K562 (cell line): ENCODE results near the gene LRRC8E. TPM values are rescaled to one million over a fixed set of nuclear protein-coding genes. Genes with fewer than 3 reads are reported as not detected.
"Not testable (repeated sequence)": the region's sequence is repeated elsewhere in the genome, so short reads cannot be mapped to it uniquely, and the experiment has no call there.

Experiments used
- ATAC-seq: fragments of 200-7000 bp; cut with Tn5 transposase; 3 replicates; pipeline ENCODE4 v1.9.1; 2020; ENCODE audit warnings: moderate library complexity
- BruUV-seq: library from RNA; stranded (reverse); fragments of 400-500 nt; replicated peaks from 2 replicates; lab custom pipeline; 2021; lab: Mats Ljungman, UMichigan
- CTCF ChIA-PET: fragments of 300-600 bp; formaldehyde crosslinking; extraction: SDS; loops from one replicate; lab custom pipeline; 2021; ENCODE audit warnings: low intra/inter-chr PET ratio; lab: Yijun Ruan, JAX
- POLR2A ChIA-PET: fragments of 300-600, 350-650 bp; sonication (Branson Sonifier 250); formaldehyde crosslinking; extraction: SDS; loops from one replicate; lab custom pipeline; 2021; ENCODE audit warnings: antibody characterized with exemption, inconsistent platforms; lab: Yijun Ruan, JAX
- DNase-seq, 4 experiments: peaks; one replicate each; pipeline versions ENCODE4 v3.0.0 to v3.0.0-alpha.2; 2011 to 2018; ENCODE audit warnings: low spot score in 3 of 4, mixed read lengths in 3 of 4; ENCODE audit errors: extremely low read depth in 1 of 4
- FAIRE-seq: peaks from 2 replicates; lab custom pipeline; 2011; peaks lifted over from hg19 to GRCh38; lab: Jason Lieb, UNC
- H2AFZ ChIP-seq: 2 replicates; pipeline ENCODE4 v1.6.0; 2011; ENCODE audit warnings: low read depth, low read length, control low read depth, inconsistent platforms
- H3K27ac ChIP-seq: fragments of 200-600 bp; 3 replicates; pipeline ENCODE4 v1.8.0; 2011; ENCODE audit warnings: low read depth, mild to moderate bottlenecking, control low read depth, inconsistent platforms, low read length, moderate library complexity, mixed read lengths; ENCODE audit errors: extremely low read depth
- H3K27me3 ChIP-seq, 2 experiments: fragments of 300-600 bp in 1 of 2; 2 replicates in 1 of 2; 3 replicates in 1 of 2; pipeline versions ENCODE4 v1.6.0 to v1.8.0; 2011; ENCODE audit warnings: inconsistent platforms in 2 of 2, low read length in 2 of 2, mild to moderate bottlenecking in 1 of 2, mixed read lengths in 1 of 2, moderate library complexity in 1 of 2; ENCODE audit not compliant: control insufficient read depth in 2 of 2, insufficient read depth in 2 of 2
- H3K36me3 ChIP-seq: fragments of 300-600 bp; 3 replicates; pipeline ENCODE4 v1.8.0; 2011; ENCODE audit warnings: mild to moderate bottlenecking, low read length, inconsistent platforms; ENCODE audit not compliant: control insufficient read depth, insufficient read depth
- H3K4me1 ChIP-seq, 2 experiments: fragments of 200-600 bp in 1 of 2; replicated peaks in 1 of 2; 2 replicates in 1 of 2; 3 replicates in 1 of 2; pipeline versions ENCODE4 v1.5.1 to v1.8.0; 2011; ENCODE audit warnings: inconsistent platforms in 2 of 2, low read length in 2 of 2, mild to moderate bottlenecking in 1 of 2, mixed read lengths in 1 of 2, moderate library complexity in 1 of 2; ENCODE audit not compliant: control insufficient read depth in 2 of 2, insufficient read depth in 2 of 2
- H3K4me2 ChIP-seq: 2 replicates; pipeline ENCODE4 v1.6.1; 2011; ENCODE audit warnings: low read length, control low read depth, inconsistent platforms, mixed read lengths; ENCODE audit not compliant: insufficient read depth
- H3K4me3 ChIP-seq: fragments of 200-600 bp; sonication (generic), shearing (Covaris generic); 2 replicates; pipeline ENCODE4 v1.5.1; 2016; ENCODE audit warnings: control low read depth, inconsistent platforms
- H3K79me2 ChIP-seq: fragments of 200-600 bp; 3 replicates; pipeline ENCODE4 v1.8.0; 2011; ENCODE audit warnings: low read length, inconsistent platforms; ENCODE audit not compliant: control insufficient read depth, insufficient read depth
- H3K9ac ChIP-seq, 2 experiments: 2 replicates each; pipeline versions ENCODE4 v1.6.0 to v1.6.1; 2011; ENCODE audit warnings: low read depth in 2 of 2, low read length in 2 of 2, control low read depth in 1 of 2, inconsistent platforms in 1 of 2, mild to moderate bottlenecking in 1 of 2, mixed read lengths in 1 of 2; ENCODE audit not compliant: insufficient read depth in 1 of 2
- H3K9me1 ChIP-seq: one replicate; pipeline ENCODE4 v1.6.0; 2011; ENCODE audit warnings: inconsistent platforms, mild to moderate bottlenecking, low read length, moderate library complexity; ENCODE audit not compliant: control insufficient read depth, insufficient read depth
- H3K9me3 ChIP-seq: replicated peaks from 2 replicates; pipeline ENCODE4 v1.5.1; 2011; ENCODE audit warnings: low read depth, low read length, inconsistent platforms; ENCODE audit not compliant: control insufficient read depth, insufficient read depth
- H4K20me1 ChIP-seq: replicated peaks from 2 replicates; pipeline ENCODE4 v1.6.1; 2011; ENCODE audit warnings: low read length, inconsistent platforms, mixed read lengths; ENCODE audit not compliant: control insufficient read depth, insufficient read depth
- ARID1B ChIP-seq: fragments of 450-650 bp; IDR thresholded peaks from 2 replicates; pipeline ENCODE4 v1.6.1; 2016; ENCODE audit warnings: antibody characterized with exemption, mild to moderate bottlenecking, inconsistent platforms
- ATF3 ChIP-seq, 2 experiments: fragments of 450-650 bp in 1 of 2; sonication (generic) in 1 of 2; formaldehyde crosslinking in 1 of 2; IDR thresholded peaks in 1 of 2; conservative IDR thresholded peaks in 1 of 2; 2 replicates each; pipeline versions ENCODE4 v1.6.1 to v1.8.1; 2016 to 2023; ENCODE audit warnings: mild to moderate bottlenecking in 2 of 2, moderate library complexity in 2 of 2, inconsistent platforms in 1 of 2, missing genetic modification reagents in 1 of 2
- FOSL1 ChIP-seq: fragments of 200-800 bp; sonication (Bioruptor generic); conservative IDR thresholded peaks from 2 replicates; pipeline ENCODE4 v1.6.1; 2016; ENCODE audit warnings: missing genetic modification characterization, missing compliant biosample characterization
- JUN ChIP-seq, 2 experiments: sonication (generic) in 1 of 2; formaldehyde crosslinking in 1 of 2; IDR thresholded peaks; 2 replicates each; pipeline versions ENCODE4 v1.6.1 to v1.8.0; 2012 to 2022; ENCODE audit warnings: borderline replicate concordance in 2 of 2, mild to moderate bottlenecking in 2 of 2, improper control_type of control experiment in 1 of 2, low read depth in 1 of 2, low read length in 1 of 2, missing genetic modification reagents in 1 of 2
- JUND ChIP-seq, 2 experiments: IDR thresholded peaks; 2 replicates in 1 of 2; 3 replicates in 1 of 2; pipeline ENCODE4 v1.6.1; 2011; ENCODE audit warnings: borderline replicate concordance in 2 of 2, low read depth in 2 of 2, low read length in 2 of 2, improper control_type of control experiment in 1 of 2, missing biosample characterization in 1 of 2, missing genetic modification characterization in 1 of 2, missing genetic modification reagents in 1 of 2
- MLLT1 ChIP-seq, 2 experiments: fragments of 450-650 bp; IDR thresholded peaks; 2 replicates each; pipeline ENCODE4 v1.6.1; 2016
- RBFOX2 ChIP-seq: fragments of 200-400 bp; formaldehyde crosslinking; IDR thresholded peaks from 2 replicates; pipeline ENCODE4 v1.6.1; 2017; ENCODE audit warnings: low read depth, mild to moderate bottlenecking, low read length, moderate library complexity
- SMARCA4 ChIP-seq: fragments of 450-650 bp; IDR thresholded peaks from 2 replicates; pipeline ENCODE4 v1.6.1; 2016
- SMARCE1 ChIP-seq: fragments of 450-650 bp; IDR thresholded peaks from 2 replicates; pipeline ENCODE4 v1.7.1; 2016; ENCODE audit warnings: mild to moderate bottlenecking
- ZNF384 ChIP-seq: IDR thresholded peaks from 2 replicates; pipeline ENCODE4 v1.6.1; 2012; ENCODE audit warnings: low read depth, low read length, improper control_type of control experiment
- WGBS: fragments of 100-300 bp; shearing (Covaris generic); methylation state at CpG from one replicate; pipeline ENCODE4 v1.1.6; 2016; ENCODE audit warnings: low coverage, mixed read lengths; ENCODE audit not compliant: insufficient coverage; ENCODE audit errors: missing lambda C conversion rate; 5-methylcytosine and 5-hydroxymethylcytosine counted together
- in situ Hi-C: fragments of 300-500 bp; cut with MboI; formaldehyde crosslinking; loops from 4 replicates; pipeline ENCODE4 v1.15.0; 2018; ENCODE audit warnings: inconsistent platforms, mixed read lengths
- intact Hi-C: fragments of 100-400 bp; cut with micrococcal nuclease; formaldehyde crosslinking; loops from 2 replicates; pipeline ENCODE4 v1.14.2; 2022
- polyA plus RNA-seq, 8 experiments: library from polyadenylated mRNA; depleted of rRNA in 4 of 8; stranded (reverse) in 5 of 8; unstranded in 3 of 8; fragments of >200 nt; fragmentation: Nextera tagmentation in 2 of 8; fragmentation: Illumina TruSeq in 1 of 8; extraction: Ambion mirVana in 2 of 8; extraction: Trizol in 1 of 8; gene quantifications; 2 replicates each; pipeline versions ENCODE4 v1.2.1 to v1.2.3, GENCODE V29; 2011 to 2014; ENCODE audit warnings: inconsistent platforms in 1 of 8, missing spikeins in 1 of 8
- total RNA-seq, 7 experiments: library from RNA; depleted of rRNA in 6 of 7; stranded (reverse); fragments of >200 nt in 6 of 7; fragmentation: Illumina TruSeq in 2 of 7; extraction: Trizol in 2 of 7; gene quantifications; 2 replicates each; pipeline versions ENCODE4 v1.2.1 to v1.2.3, GENCODE V29; 2011 to 2021; ENCODE audit warnings: low replicate concordance in 1 of 7

The LRRC8E gene
- total and polyA plus RNA-seq, 9 of the 15 experiments (the other 6 are each of a cell fraction or from before 2014, with no cell fraction given): 0.08 to 5.7 (median 3.5) TPM; not detected in 1

GRCh38 chr19:7893362-7894101, 5.2 kb downstream of the LRRC8E start:
- Histone ChIP-seq H3K9ac (peak overlapping the region in 1 of 2 experiments; percentile 52; a peak in 1 of 4 replicates), H3K4me1 (peaks cover 9 to 25% of the 10 kb centered on the region in 2 experiments)
- FAIRE-seq; H2AFZ ChIP-seq; H3K27me3 ChIP-seq; BruUV-seq; H3K79me2 ChIP-seq; H3K4me3 ChIP-seq; H3K9me3 ChIP-seq; in situ Hi-C loops; intact Hi-C loops; ATAC-seq; H3K36me3 ChIP-seq; DNase-seq; H3K4me2 ChIP-seq; H4K20me1 ChIP-seq; H3K9me1 ChIP-seq; CTCF ChIA-PET; H3K27ac ChIP-seq; TF ChIP-seq JUND (tag; IDR thresholded peaks at IDR 0.05; ENCODE audit: borderline replicate concordance, low read depth, low read length); ATF3 (CRISPR knock-in tag; conservative IDR thresholded peaks at IDR 0.05); JUN (CRISPR knock-in tag; IDR thresholded peaks at IDR 0.05; ENCODE audit: borderline replicate concordance): not testable (repeated sequence)
- POLR2A ChIA-PET: interaction anchor here (8.2 kb wide), 1 partner anchor 8 kb away, joined by 72 read pairs; the partner anchor contains the start of gene MAP2K7
- WGBS: 68% methylated on average over 13 of the region's 18 CpGs
- TF ChIP-seq RBFOX2 (0 out of 2 replicates have a peak, but pooled peaks have one; percentile 15), MLLT1 (IDR thresholded peaks at IDR 0.05) (peak in 1 of 2 experiments; percentile 97; a peak in 2 of 4 replicates), SMARCA4 (peak; percentile 24; the same call in 1 of the 2 replicates), FOSL1 (peak; percentile 95), ARID1B (peak; percentile 32; the same call in 1 of the 2 replicates), SMARCE1 (peak; percentile 54; the same call in 1 of the 2 replicates), JUND (IDR thresholded peaks at IDR 0.05; ENCODE audit: borderline replicate concordance, low read depth, low read length) (peak; percentile 51; the same call in 1 of the 2 replicates), ATF3 (IDR thresholded peaks at IDR 0.05) (peak; percentile 73; the same call in 1 of the 2 replicates), JUN (IDR thresholded peaks at IDR 0.05; ENCODE audit: borderline replicate concordance, low read depth, low read length) (0 out of 2 replicates have a peak, but pooled peaks have one; percentile 55), ZNF384 (peak; percentile 68)
